T1000 (cell line): Measurements from ENCODE around the gene YPEL2.
"Not testable (repeated sequence)": the region's sequence is repeated elsewhere in the genome, so short reads cannot be mapped to it uniquely, and the experiment has no call there.

Experiments used
- DNase-seq: peaks from one replicate; lab custom pipeline; 2025; ENCODE audit warnings: mixed read lengths; lab: John Stamatoyannopoulos, UW

Gene YPEL2

GRCh38 chr17:59377410-59377809 is 46.0 kb downstream of the YPEL2 start:
- no peak for DNase-seq

- no peak for DNase-seq
These were observed 47.2 kb downstream of the YPEL2 start for GRCh38 chr17:59378675-59379074.

- no peak for DNase-seq
These were observed 49.0 kb downstream of the YPEL2 start for GRCh38 chr17:59380474-59380873.

- no peak for DNase-seq
These were observed 50.5 kb downstream of the YPEL2 start for GRCh38 chr17:59381716-59382570.

- no peak for DNase-seq
These were observed 52.4 kb downstream of the YPEL2 start for GRCh38 chr17:59383893-59384292.

- no peak for DNase-seq
These were observed 56.1 kb downstream of the YPEL2 start for GRCh38 chr17:59387351-59388068.

- DNase-seq, result no peak
These were observed 56.7 kb downstream of the YPEL2 start for GRCh38 chr17:59388069-59388556.

- no peak for DNase-seq
These were observed 57.6 kb downstream of the YPEL2 start for GRCh38 chr17:59389066-59389465.

- no peak for DNase-seq
These were observed 59.6 kb downstream of the YPEL2 start for GRCh38 chr17:59391021-59391420.

GRCh38 chr17:59392973-59393679 is 61.7 kb downstream of the YPEL2 start:
- no peak for DNase-seq

GRCh38 chr17:59393742-59394410 is 62.4 kb downstream of the YPEL2 start:
- DNase-seq, result not testable (repeated sequence)

- no peak for DNase-seq
These were observed 64.8 kb downstream of the YPEL2 start for GRCh38 chr17:59396134-59396826.

GRCh38 chr17:59397316-59398073 is 66.0 kb downstream of the YPEL2 start:
- no peak for DNase-seq

- DNase-seq, result no peak
These were observed 68.5 kb downstream of the YPEL2 start for GRCh38 chr17:59399914-59400313.

GRCh38 chr17:59400858-59401257 is 69.4 kb downstream of the YPEL2 start:
- DNase-seq, result no peak

- DNase-seq, result no peak
These were observed 69.8 kb downstream of the YPEL2 start for GRCh38 chr17:59401274-59401673.

- no peak for DNase-seq
These were observed 70.3 kb downstream of the YPEL2 start for GRCh38 chr17:59401725-59402124.

GRCh38 chr17:59402760-59403159 is 71.3 kb downstream of the YPEL2 start:
- DNase-seq, result no peak

- DNase-seq, result no peak
These were observed 73.0 kb downstream of the YPEL2 start for GRCh38 chr17:59404471-59404870.

GRCh38 chr17:59405944-59406705 is 74.7 kb downstream of the YPEL2 start:
- no peak for DNase-seq
